Liver (tissue), 9 donors: ENCODE measurements around the gene TPPP. TPM values are rescaled to one million over a fixed set of nuclear protein-coding genes. Genes with fewer than 3 reads are reported as not detected.
"Not testable (repeated sequence)": the region's sequence is repeated elsewhere in the genome, so short reads cannot be mapped to it uniquely, and the experiment has no call there.

ENCODE experiments used
- DNase-seq: peaks from one replicate; pipeline ENCODE4 v3.0.0-alpha.2; 2017; ENCODE audit warnings: low spot score
- H3K27ac ChIP-seq, 2 donors: one replicate each; pipeline ENCODE4 v1.7.0; 2013; ENCODE audit warnings: inconsistent platforms in 2 of 2, low read length in 2 of 2, control low read depth in 1 of 2, low read depth in 1 of 2, mild to moderate bottlenecking in 1 of 2
- H3K27me3 ChIP-seq, 4 donors: one replicate each; pipeline versions ENCODE4 v1.6.1 to v1.7.0; 2013; ENCODE audit warnings: low read length in 3 of 4, inconsistent platforms in 1 of 4, mild to moderate bottlenecking in 1 of 4, moderate library complexity in 1 of 4; ENCODE audit not compliant: control insufficient read depth in 4 of 4, insufficient read depth in 4 of 4
- H3K36me3 ChIP-seq, 4 donors: one replicate each; pipeline versions ENCODE4 v1.6.1 to v1.7.0; 2013; ENCODE audit warnings: low read length in 3 of 4, mild to moderate bottlenecking in 3 of 4, low read depth in 1 of 4, moderate library complexity in 1 of 4; ENCODE audit not compliant: control insufficient read depth in 4 of 4, insufficient read depth in 3 of 4
- H3K4me1 ChIP-seq, 4 donors: one replicate each; pipeline versions ENCODE4 v1.6.1 to v1.7.0; 2013; ENCODE audit warnings: low read length in 3 of 4, mild to moderate bottlenecking in 3 of 4, moderate library complexity in 1 of 4; ENCODE audit not compliant: control insufficient read depth in 4 of 4, insufficient read depth in 4 of 4
- H3K4me3 ChIP-seq, 3 donors: one replicate each; pipeline versions ENCODE4 v1.6.1 to v1.7.0; 2013; ENCODE audit warnings: low read length in 3 of 3, control low read depth in 1 of 3, low read depth in 1 of 3, mild to moderate bottlenecking in 1 of 3
- H3K9ac ChIP-seq, 2 donors: one replicate each; pipeline ENCODE4 v1.7.0; 2013; ENCODE audit warnings: low read length in 2 of 2, mild to moderate bottlenecking in 2 of 2, moderate library complexity in 2 of 2, control low read depth in 1 of 2, low read depth in 1 of 2
- H3K9me3 ChIP-seq, 4 donors: one replicate each; pipeline versions ENCODE4 v1.6.1 to v1.7.0; 2013; ENCODE audit warnings: low read length in 3 of 4; ENCODE audit not compliant: control insufficient read depth in 4 of 4
- CTCF ChIP-seq: fragments of 150-350 bp; IDR thresholded peaks from 2 replicates; pipeline ENCODE4 v1.5.1; 2017; ENCODE audit warnings: improper control_type of control experiment, low read depth, low read length; ENCODE audit not compliant: missing input control
- FOXA1 ChIP-seq: IDR thresholded peaks from 2 replicates; pipeline ENCODE4 v1.6.1; 2016; ENCODE audit warnings: antibody characterized with exemption
- HNF4A ChIP-seq, 2 donors: conservative IDR thresholded peaks; 2 replicates each; pipeline ENCODE4 v1.6.1; 2016; ENCODE audit warnings: antibody characterized with exemption in 2 of 2, mild to moderate bottlenecking in 2 of 2
- HNF4G ChIP-seq: IDR thresholded peaks from 2 replicates; pipeline ENCODE4 v1.6.1; 2016; ENCODE audit warnings: antibody characterized with exemption
- MAX ChIP-seq: IDR thresholded peaks from 2 replicates; pipeline ENCODE4 v1.6.1; 2016; ENCODE audit warnings: antibody characterized with exemption
- NR2F2 ChIP-seq: IDR thresholded peaks from 2 replicates; pipeline ENCODE4 v1.6.1; 2016; ENCODE audit warnings: antibody characterized with exemption
- REST ChIP-seq: IDR thresholded peaks from 2 replicates; pipeline ENCODE4 v1.6.1; 2016; ENCODE audit warnings: antibody characterized with exemption, mild to moderate bottlenecking
- RXRA ChIP-seq, 2 donors: IDR thresholded peaks; 2 replicates each; pipeline ENCODE4 v1.6.1; 2017 to 2018; ENCODE audit warnings: antibody characterized with exemption in 2 of 2, mild to moderate bottlenecking in 1 of 2
- SP1 ChIP-seq: IDR thresholded peaks from 2 replicates; pipeline ENCODE4 v1.6.1; 2018; ENCODE audit warnings: antibody characterized with exemption, mild to moderate bottlenecking
- TAF1 ChIP-seq: conservative IDR thresholded peaks from 2 replicates; pipeline ENCODE4 v1.6.1; 2016; ENCODE audit warnings: antibody characterized with exemption, mild to moderate bottlenecking
- WGBS: extraction: QIAGEN DNeasy Blood & Tissue Kit; methylation state at CpG from one replicate; pipeline ENCODE4 v1.1.7; 2013; 5-methylcytosine and 5-hydroxymethylcytosine counted together
- polyA plus RNA-seq, 2 donors: library from polyadenylated mRNA; stranded (reverse) in 1 of 2; unstranded in 1 of 2; fragments of 200-250 nt in 1 of 2; fragments of >200 nt in 1 of 2; fragmentation: Nextera tagmentation in 1 of 2; extraction: Ambion mirVana in 1 of 2; gene quantifications; one replicate each; pipeline versions ENCODE4 v1.2.1 to v1.2.3, GENCODE V29; 2013 to 2015
- total RNA-seq, 2 donors: library from RNA; depleted of rRNA; stranded (reverse); fragments of >200 nt; gene quantifications; one replicate each; pipeline ENCODE4 v1.2.3, GENCODE V29; 2014
- donor health status: healthy.
- donor health status: healthy.
- donor health status: healthy.
- donor health status: healthy.
- donor health status: healthy.

The TPPP gene
- total and polyA plus RNA-seq, 4 donors: 0.61 to 2.1 (median 0.80) TPM

GRCh38 chr5:691817-692528 lies 1.2 kb downstream of the TPPP start:
- H3K9ac ChIP-seq: no peak overlapping the region
- TF ChIP-seq CTCF: no peak
- no peak for TF ChIP-seq MAX
- no peak for TF ChIP-seq HNF4A (conservative IDR thresholded peaks at IDR 0.05)
- TF ChIP-seq SP1: no peak
- no peak for TF ChIP-seq HNF4G
- no peak for TF ChIP-seq TAF1
- TF ChIP-seq RXRA (IDR thresholded peaks at IDR 0.05): no peak
- TF ChIP-seq NR2F2: no peak
- no peak for TF ChIP-seq FOXA1
- TF ChIP-seq REST: no peak
- H3K4me1 ChIP-seq: no peaks in the 10 kb centered on the region
- no peaks in the 10 kb centered on the region for H3K36me3 ChIP-seq
- H3K27ac ChIP-seq: no peak overlapping the region
- WGBS: 34% methylated on average over 2 of the region's 2 CpGs
- no peaks in the 10 kb centered on the region for H3K9me3 ChIP-seq
- H3K27me3 ChIP-seq: no peaks in the 10 kb centered on the region
- no peak for DNase-seq
- H3K4me3 ChIP-seq: peak overlapping the region in 1 of 3 donors; percentile 61

GRCh38 chr5:691049-691448 lies 2.1 kb downstream of the TPPP start:
- not testable (repeated sequence) for H3K9me3 ChIP-seq, DNase-seq, H3K27ac ChIP-seq, H3K27me3 ChIP-seq, H3K4me3 ChIP-seq, H3K36me3 ChIP-seq, H3K9ac ChIP-seq, H3K4me1 ChIP-seq
- WGBS: no CpG with 5 or more reads among the region's 23 CpGs

- H3K4me1 ChIP-seq, H3K36me3 ChIP-seq, H3K4me3 ChIP-seq, H3K27me3 ChIP-seq, H3K27ac ChIP-seq, DNase-seq, H3K9ac ChIP-seq, H3K9me3 ChIP-seq: not testable (repeated sequence)
- no CpG with 5 or more reads among the region's 12 CpGs for WGBS
Measured at GRCh38 chr5:690293-690692, 2.9 kb downstream of the TPPP start.

GRCh38 chr5:688348-689010 lies 4.7 kb downstream of the TPPP start:
- H3K27ac ChIP-seq, H3K9ac ChIP-seq, H3K9me3 ChIP-seq, H3K4me1 ChIP-seq, H3K4me3 ChIP-seq, H3K27me3 ChIP-seq, DNase-seq, H3K36me3 ChIP-seq: not testable (repeated sequence)
- 89% methylated on average over 17 of the region's 30 CpGs for WGBS

GRCh38 chr5:686936-687335 lies 6.2 kb downstream of the TPPP start:
- not testable (repeated sequence) for H3K9me3 ChIP-seq, H3K27ac ChIP-seq, H3K36me3 ChIP-seq, H3K27me3 ChIP-seq, H3K9ac ChIP-seq, DNase-seq, H3K4me3 ChIP-seq, H3K4me1 ChIP-seq
- 84% methylated on average over 11 of the region's 12 CpGs for WGBS
